HUES48 (cell line): ENCODE results near the gene ABLIM3.
"Not testable (repeated sequence)": the region's sequence is repeated elsewhere in the genome, so short reads cannot be mapped to it uniquely, and the experiment has no call there.

Source experiments
- H3K27ac ChIP-seq: one replicate; pipeline ENCODE4 v1.7.0; 2013; ENCODE audit warnings: low read depth, low read length, inconsistent platforms
- H3K27me3 ChIP-seq: 2 replicates; pipeline ENCODE4 v1.6.1; 2013; ENCODE audit warnings: mild to moderate bottlenecking, low read length; ENCODE audit not compliant: control insufficient read depth, insufficient read depth
- H3K36me3 ChIP-seq: 2 replicates; pipeline ENCODE4 v1.6.1; 2013; ENCODE audit warnings: low read length; ENCODE audit not compliant: control insufficient read depth, insufficient read depth
- H3K4me1 ChIP-seq: 2 replicates; pipeline ENCODE4 v1.6.1; 2013; ENCODE audit warnings: mild to moderate bottlenecking, low read length; ENCODE audit not compliant: control insufficient read depth, insufficient read depth
- H3K4me3 ChIP-seq: 2 replicates; pipeline ENCODE4 v1.5.1; 2013; ENCODE audit warnings: mild to moderate bottlenecking, low read depth, low read length
- H3K9ac ChIP-seq: 2 replicates; pipeline ENCODE4 v1.6.1; 2013; ENCODE audit warnings: mild to moderate bottlenecking, low read depth, low read length, moderate library complexity
- H3K9me3 ChIP-seq: 2 replicates; pipeline ENCODE4 v1.6.1; 2013; ENCODE audit warnings: low read length; ENCODE audit not compliant: control insufficient read depth, insufficient read depth

The ABLIM3 gene

DNA sequence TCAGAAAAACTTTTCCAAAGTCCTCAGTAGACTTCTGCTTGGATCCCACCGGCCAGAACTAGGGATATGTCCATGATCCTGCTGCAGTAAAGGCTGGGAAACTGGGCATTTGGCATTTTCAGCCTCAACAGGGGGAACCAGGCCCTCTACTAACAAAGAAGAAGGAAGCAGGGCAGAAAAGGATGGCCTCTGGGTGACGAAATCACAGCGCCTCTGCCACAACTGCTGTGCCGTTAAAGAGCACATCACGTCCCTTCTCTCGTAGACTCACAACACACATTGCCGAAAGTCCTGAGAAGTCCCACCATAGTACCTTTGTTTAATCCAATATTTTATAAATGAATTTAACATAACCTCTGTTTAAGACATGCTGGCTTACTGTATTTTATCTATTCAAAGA lies 120.0 kb downstream of the ABLIM3 start:
- Histone ChIP-seq H3K9me3 (no peaks in the 10 kb centered on the region), H3K9ac (no peak overlapping the region), H3K27ac (no peak overlapping the region), H3K4me1 (peaks cover 2% of the 10 kb centered on the region; the same call in 1 of the 2 replicates), H3K27me3 (peaks cover 9% of the 10 kb centered on the region), H3K4me3 (no peak overlapping the region), H3K36me3 (no peaks in the 10 kb centered on the region)

DNA sequence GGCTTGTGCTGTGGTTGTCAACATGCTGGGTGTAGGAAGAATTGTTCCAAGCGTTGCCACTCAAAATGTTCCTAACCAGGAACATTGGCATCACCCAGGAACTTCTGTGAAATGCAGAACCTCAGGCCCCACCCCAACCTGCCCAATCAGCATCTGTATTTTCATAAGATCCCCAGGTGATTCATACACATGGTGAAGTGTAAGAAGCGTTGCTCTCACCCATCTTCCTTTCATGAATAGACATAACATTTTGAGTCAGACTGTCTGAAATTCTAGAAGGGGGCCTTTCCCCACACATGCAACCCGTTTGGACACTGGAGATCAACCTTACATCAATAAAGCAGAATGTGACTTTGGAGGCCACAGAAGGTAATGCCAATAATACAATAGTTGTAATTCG lies 121.0 kb downstream of the ABLIM3 start:
- H3K9me3 ChIP-seq: no peaks in the 10 kb centered on the region
- H3K27ac ChIP-seq: no peak overlapping the region
- peaks cover 2% of the 10 kb centered on the region; the same call in 1 of the 2 replicates for H3K4me1 ChIP-seq
- H3K27me3 ChIP-seq: peaks cover 9% of the 10 kb centered on the region
- no peaks in the 10 kb centered on the region for H3K36me3 ChIP-seq
- no peak overlapping the region for H3K4me3 ChIP-seq
- H3K9ac ChIP-seq: no peak overlapping the region

DNA sequence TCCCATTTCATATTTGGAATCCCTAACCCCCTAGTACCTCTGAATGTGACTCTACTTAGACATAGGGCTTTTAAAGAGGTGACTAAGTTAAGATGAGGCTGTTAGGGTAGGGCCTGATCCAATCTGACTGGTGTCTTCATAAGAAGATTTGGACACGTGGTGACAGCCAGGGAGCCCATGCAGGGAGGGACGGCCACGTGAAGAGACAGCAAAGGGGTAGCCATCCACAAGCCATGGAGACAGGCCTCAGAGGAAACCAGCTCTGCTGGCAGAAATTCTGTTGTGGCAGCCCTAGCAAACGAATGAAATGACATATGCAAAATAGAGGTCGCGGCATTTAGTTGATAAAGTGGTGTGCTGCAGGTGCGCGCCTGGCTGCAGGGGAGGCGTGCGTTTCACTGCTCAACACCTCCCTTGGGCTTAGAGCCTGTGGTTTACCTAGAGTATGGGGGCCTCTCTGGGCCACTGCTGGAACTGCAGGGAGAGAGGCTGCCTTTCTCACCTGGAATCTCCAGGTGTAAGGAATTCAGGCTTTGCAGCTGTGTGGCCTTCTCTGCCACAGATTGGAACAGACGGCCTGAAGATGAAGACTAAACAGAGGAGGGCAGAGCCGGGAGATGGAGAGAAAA lies 123.3 kb downstream of the ABLIM3 start:
- Histone ChIP-seq H3K9ac (no peak overlapping the region), H3K4me3 (no peak overlapping the region), H3K4me1 (peaks cover 2% of the 10 kb centered on the region; the same call in 1 of the 2 replicates), H3K9me3 (no peaks in the 10 kb centered on the region), H3K36me3 (no peaks in the 10 kb centered on the region), H3K27me3 (peaks cover 9% of the 10 kb centered on the region), H3K27ac (no peak overlapping the region)

DNA sequence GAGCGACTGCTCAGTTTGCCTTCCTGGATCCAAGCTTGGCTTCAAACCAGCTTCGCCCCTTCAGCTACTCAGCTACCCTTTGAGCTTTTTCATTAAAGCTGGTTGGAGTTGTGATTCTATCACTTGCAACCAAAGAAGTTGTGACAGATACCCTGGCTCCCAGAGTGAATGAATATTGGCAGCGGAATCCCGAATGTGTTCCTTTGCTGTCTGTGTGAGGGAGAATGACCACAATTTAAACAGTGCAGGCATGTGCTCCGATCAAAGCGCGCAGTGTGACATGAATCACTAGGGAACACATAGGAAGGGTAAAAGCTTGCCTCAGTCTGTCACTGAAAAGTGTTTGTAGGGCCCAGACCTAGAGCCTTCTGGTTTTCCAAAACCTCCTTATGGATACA lies 123.8 kb downstream of the ABLIM3 start:
- Histone ChIP-seq H3K4me3 (no peak overlapping the region), H3K9me3 (no peaks in the 10 kb centered on the region), H3K4me1 (peaks cover 2% of the 10 kb centered on the region; the same call in 1 of the 2 replicates), H3K27ac (no peak overlapping the region), H3K36me3 (no peaks in the 10 kb centered on the region), H3K9ac (no peak overlapping the region), H3K27me3 (peaks cover 9% of the 10 kb centered on the region)

DNA sequence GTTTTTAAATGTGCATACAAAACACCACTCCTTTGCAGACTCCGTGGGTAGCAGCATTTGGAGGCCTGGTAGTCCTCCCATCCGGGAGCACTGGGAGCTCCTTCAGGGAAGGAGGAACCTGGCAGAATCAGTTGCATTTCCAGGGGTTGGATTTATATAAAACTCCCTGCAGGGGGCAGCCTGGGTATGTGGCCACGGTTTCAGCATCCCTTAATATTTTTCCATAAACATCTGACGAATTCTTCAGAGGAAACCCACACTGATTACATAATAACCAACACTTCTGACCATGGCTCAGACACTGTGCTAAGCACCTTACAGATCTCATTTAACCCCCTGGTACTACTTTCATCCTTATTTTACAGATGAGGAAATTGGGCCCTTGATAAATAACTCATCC lies 124.3 kb downstream of the ABLIM3 start:
- H3K36me3 ChIP-seq: no peaks in the 10 kb centered on the region
- H3K4me1 ChIP-seq: peaks cover 2% of the 10 kb centered on the region; the same call in 1 of the 2 replicates
- H3K9ac ChIP-seq: no peak overlapping the region
- H3K27ac ChIP-seq: no peak overlapping the region
- no peak overlapping the region for H3K4me3 ChIP-seq
- H3K9me3 ChIP-seq: no peaks in the 10 kb centered on the region
- peaks cover 10% of the 10 kb centered on the region for H3K27me3 ChIP-seq

DNA sequence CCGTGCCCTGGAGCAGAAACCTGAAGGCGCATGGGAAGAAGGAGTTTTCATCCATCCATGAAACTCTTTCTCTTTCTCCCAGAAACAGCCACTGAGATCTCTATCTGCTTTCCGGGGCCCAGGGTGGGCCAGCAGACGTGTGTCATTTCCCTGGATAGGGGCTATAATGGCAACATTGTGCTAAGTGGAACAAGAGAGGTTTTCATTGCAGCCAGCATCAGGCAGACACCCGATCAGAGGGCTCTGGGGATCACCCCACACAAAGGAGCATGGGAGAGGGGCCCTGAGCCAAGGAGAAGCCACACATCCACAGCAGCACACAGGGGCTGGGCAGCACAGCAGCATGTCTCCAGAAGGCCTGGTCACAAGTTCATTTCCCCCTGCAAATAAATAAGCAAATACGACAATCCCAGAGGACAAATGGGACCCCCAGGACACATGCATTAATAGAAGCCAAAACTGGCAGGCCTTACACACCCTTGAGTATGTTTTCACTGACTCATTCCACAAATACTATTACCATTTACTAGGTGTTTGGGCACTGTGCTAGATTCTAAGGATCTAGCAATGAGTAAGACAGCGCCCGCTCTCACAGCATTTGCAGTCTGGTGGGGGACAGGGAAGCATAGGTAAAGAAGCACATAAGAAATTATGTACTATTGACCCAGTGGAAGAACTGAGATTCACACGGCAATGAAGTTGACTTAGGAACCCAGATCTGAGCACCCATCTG lies 126.1 kb downstream of the ABLIM3 start:
- H3K4me1 ChIP-seq: peaks cover 6% of the 10 kb centered on the region; the same call in 1 of the 2 replicates
- H3K4me3 ChIP-seq: no peak overlapping the region
- no peak overlapping the region for H3K9ac ChIP-seq
- H3K9me3 ChIP-seq: no peaks in the 10 kb centered on the region
- no peak overlapping the region for H3K27ac ChIP-seq
- H3K27me3 ChIP-seq: peaks cover 27% of the 10 kb centered on the region
- no peaks in the 10 kb centered on the region for H3K36me3 ChIP-seq

DNA sequence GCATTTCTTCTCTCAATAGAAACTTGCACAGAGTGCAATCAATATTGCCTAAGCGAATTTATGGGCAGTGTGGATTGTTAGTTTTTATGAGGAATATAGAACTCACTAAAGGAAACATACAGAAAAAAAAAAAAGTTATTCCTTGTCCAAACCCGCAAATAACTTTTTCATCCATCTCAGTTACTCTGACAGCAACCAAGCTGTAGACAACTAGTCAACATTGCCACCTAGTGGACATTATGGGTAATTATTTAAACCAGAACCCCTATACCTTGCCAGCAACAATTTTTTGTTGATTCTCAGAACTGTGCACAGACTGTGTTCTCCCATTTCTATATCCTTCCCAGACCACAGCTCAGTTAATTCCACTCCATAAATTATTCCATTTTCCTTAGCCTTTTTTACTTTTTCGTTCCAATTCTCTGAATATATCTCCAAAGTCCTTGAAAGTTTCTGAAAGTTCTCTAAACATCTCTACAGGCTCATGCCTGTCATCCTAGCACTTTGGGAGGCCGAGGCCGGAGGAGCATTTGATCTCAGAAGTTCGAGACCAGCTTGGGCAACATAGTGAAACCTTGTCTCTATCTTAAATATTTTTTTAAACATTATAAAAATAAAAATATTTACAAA lies 127.8 kb downstream of the ABLIM3 start:
- H3K27me3 ChIP-seq: peaks cover 40% of the 10 kb centered on the region
- H3K4me3 ChIP-seq: no peak overlapping the region
- no peak overlapping the region for H3K9ac ChIP-seq
- no peak overlapping the region for H3K27ac ChIP-seq
- H3K9me3 ChIP-seq: no peaks in the 10 kb centered on the region
- H3K4me1 ChIP-seq: peaks cover 19% of the 10 kb centered on the region; the same call in 1 of the 2 replicates
- H3K36me3 ChIP-seq: no peaks in the 10 kb centered on the region

DNA sequence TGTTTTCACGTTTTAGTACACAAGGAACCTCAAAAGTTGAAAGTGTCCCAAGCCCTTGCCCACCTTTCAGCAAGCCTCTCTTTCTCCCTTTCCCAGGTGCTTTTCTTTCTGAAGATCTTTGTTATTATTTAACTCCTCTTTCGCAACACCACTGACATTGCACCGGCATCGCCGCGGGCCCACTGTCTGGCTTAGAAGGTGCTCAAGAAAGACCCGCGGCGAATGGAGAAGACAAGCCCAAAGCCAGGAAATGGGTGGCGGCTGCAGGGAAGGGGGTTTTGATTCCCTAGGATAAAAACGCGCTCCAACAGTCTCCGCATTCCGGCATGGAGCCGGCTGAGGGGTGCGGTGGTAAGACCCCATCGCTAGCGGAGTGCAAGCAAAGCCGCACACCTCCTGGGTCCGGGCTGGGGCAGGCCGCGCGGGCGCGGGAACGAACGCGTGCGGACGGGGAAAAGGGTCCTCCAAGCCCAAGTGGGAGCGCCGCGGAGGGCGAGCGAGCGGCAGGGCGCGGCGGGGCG lies 130.0 kb downstream of the ABLIM3 start:
- Histone ChIP-seq H3K4me1 (0 out of 2 replicates have a peak, but pooled peaks cover 17% of the 10 kb centered on the region), H3K27me3 (peaks cover 35% of the 10 kb centered on the region), H3K4me3 (peak overlapping the region; percentile 88), H3K9me3 (no peaks in the 10 kb centered on the region), H3K36me3 (no peaks in the 10 kb centered on the region), H3K9ac (peak overlapping the region; percentile 13; the same call in 1 of the 2 replicates), H3K27ac (no peak overlapping the region)

DNA sequence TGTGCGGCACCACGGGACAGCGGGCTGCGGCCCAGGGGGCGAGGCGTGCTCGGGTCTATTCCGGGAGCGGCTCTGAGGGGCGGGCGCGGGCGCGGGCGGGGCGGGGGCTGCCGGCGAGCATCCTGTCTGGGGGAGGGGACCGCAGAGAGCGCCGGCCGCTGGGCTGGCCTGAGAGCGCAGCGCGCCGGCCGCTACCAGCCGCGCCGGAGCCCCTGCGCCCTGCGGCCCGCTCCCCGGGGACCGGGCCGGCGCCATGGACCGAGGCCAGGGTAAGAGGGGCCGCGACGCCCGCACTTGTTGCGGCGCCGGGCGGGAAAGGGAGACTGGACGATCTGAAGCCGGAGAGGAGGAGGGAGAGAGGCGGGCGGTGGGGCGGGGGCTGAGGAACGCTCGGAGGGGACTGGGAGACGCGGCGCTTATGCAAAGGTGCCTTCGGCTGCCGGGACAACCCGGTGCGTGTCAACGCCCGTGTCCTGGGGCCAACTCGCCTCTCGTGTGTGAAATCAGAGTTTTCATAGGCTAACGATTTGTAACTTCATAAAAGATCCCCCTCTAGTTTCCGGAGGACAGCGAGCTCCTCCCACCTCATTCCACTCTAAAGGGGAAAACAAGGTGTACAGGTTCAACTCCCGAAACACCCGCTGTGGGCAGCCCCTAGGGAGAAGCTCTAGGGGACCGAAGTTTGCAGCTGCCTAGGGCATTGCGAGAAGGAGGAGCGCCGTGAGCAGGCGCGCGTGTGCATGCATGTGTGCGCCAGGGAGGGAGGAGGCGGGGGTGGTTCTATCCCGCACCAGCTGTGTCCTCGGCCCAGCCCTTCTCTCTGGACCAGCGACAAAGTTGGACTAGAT lies 130.6 kb downstream of the ABLIM3 start, which contains the start of gene AFAP1L1:
AFAP1L1 (plus strand) TSS at position 144 of the 848 bp plus-strand sequence; CDS start at position 254, 110 bp downstream.
- H3K36me3 ChIP-seq: no peaks in the 10 kb centered on the region
- H3K9me3 ChIP-seq: no peaks in the 10 kb centered on the region
- peaks cover 35% of the 10 kb centered on the region for H3K27me3 ChIP-seq
- 0 out of 2 replicates have a peak, but pooled peaks cover 17% of the 10 kb centered on the region for H3K4me1 ChIP-seq
- no peak within 1 kb of the TSS for H3K27ac ChIP-seq
- peak within 1 kb of the TSS; percentile 88 for H3K4me3 ChIP-seq
- H3K9ac ChIP-seq: peak within 1 kb of the TSS; percentile 13; the same call in 1 of the 2 replicates

DNA sequence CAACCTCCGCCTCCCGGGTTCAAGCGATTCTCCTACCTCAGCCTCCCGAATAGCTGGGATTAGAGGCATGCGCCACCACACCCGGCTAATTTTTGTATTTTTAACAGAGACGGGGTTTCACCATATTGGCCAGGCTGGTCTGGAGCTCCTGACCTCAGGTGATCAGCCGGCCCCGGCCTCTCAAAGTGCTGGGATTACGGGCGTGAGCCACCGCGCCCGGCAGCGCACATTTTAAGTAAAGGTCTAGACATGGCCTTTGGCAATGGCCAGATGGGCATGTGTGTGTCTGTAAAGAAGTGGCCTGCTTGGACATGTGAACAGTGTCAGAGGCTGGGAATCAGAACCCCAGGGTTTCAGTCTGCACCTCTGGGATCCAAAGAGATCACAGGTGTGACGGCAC lies 131.5 kb downstream of the ABLIM3 start:
- H3K36me3 ChIP-seq, H3K9ac ChIP-seq, H3K27ac ChIP-seq, H3K9me3 ChIP-seq: not testable (repeated sequence)
- Histone ChIP-seq H3K4me3 (peak overlapping the region; percentile 88), H3K27me3 (peaks cover 35% of the 10 kb centered on the region), H3K4me1 (0 out of 2 replicates have a peak, but pooled peaks cover 17% of the 10 kb centered on the region)
